Stimulated activated CD8-positive, alpha-beta memory T cell treated with anti-CD3 and anti-CD28 coated beads, Interleukin-4, amount 100 ng/mL, for 48 hours (primary cell): Measurements from ENCODE around the gene ATP8B3.

ENCODE experiments used
- DNase-seq: peaks from one replicate; pipeline ENCODE4 v3.0.0-alpha.2; 2020

Gene ATP8B3

GRCh38 chr19:1739960-1740629 is 72.0 kb downstream of the ATP8B3 start:
- DNase-seq, result no peak

GRCh38 chr19:1736927-1737326 is 75.1 kb downstream of the ATP8B3 start:
- no peak for DNase-seq

GRCh38 chr19:1736280-1736679 is 75.8 kb downstream of the ATP8B3 start:
- DNase-seq, result no peak

- no peak for DNase-seq
These were observed 77.6 kb downstream of the ATP8B3 start for GRCh38 chr19:1734321-1734966.
